H54 (cell line): Measurements from ENCODE around the gene LPP.

ENCODE experiments used
- DNase-seq: peaks from one replicate; pipeline ENCODE4 v3.0.0; 2011; ENCODE audit warnings: low spot score, mixed read lengths; ENCODE audit not compliant: insufficient read length
- FAIRE-seq: peaks from 3 replicates; lab custom pipeline; 2011; peaks lifted over from hg19 to GRCh38; lab: Jason Lieb, UNC
- POLR2A ChIP-seq: IDR thresholded peaks from 2 replicates; pipeline ENCODE4 v1.6.1; 2011; ENCODE audit warnings: low read depth, mild to moderate bottlenecking, low read length

Gene LPP

DNA sequence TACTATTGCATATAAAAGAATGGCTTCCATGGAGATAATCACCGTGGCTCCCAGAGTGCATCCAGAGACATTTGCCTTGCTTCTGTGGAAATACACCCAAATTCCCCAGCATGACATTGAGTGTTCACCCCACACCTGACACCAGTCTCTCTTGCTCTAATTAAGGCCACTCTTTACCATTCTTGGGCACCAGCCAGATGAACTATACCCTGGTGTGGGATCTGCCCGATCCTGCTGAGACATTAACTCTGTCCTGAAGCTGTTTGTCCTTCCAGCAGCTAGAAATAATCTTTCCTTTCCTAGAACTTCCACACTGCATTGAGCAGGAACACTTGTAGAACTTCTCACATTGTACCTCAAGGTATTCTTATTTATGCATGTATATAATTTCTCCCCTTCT is 105.2 kb downstream of the LPP start:
- no peak for FAIRE-seq
- DNase-seq: no peak
- TF ChIP-seq POLR2A: no peak

DNA sequence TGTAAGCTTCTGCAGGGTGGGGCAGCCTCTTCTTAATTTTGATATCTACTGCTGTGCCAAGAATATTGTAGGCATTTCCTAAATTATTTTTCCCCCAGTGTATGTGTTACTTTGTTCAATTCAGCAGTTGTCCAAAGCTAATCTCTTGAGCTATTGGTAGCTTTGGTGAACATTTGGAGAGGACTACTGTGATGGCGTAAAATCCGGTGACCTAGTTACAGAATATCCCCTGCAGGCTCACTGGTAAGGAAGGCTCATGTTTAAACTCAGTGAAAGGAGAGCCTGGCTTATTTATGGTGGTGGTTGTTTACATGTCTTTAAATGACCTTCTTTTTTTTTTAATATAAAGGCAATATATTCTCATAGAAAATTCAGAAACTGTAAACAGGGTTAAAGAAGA is 105.6 kb downstream of the LPP start:
- DNase-seq: no peak
- no peak for TF ChIP-seq POLR2A
- no peak for FAIRE-seq

DNA sequence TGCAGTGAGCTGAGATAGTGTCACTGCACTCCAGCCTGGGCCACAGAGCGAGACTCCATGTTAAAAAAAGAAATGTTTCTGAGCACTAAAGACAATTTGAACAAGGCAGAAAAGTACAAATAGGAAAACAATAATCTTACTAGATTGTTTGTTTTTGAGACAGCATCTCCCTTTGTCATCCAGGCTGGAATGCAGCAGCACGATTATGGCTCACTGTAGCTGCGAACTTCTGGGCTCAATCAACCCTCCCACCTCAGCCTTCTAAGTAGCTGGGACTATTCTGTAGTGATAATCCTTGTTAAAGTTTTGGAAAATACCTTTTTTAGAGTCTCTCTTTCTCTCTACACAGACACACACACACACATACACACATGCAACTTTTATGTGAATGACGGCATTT is 107.1 kb downstream of the LPP start:
- DNase-seq (no peak), FAIRE-seq (no peak)
- TF ChIP-seq POLR2A: no peak

- no peak for FAIRE-seq
- no peak for TF ChIP-seq POLR2A
- DNase-seq: no peak
Measured at GRCh38 chr3:188262488-188262887, 108.5 kb downstream of the LPP start.

DNA sequence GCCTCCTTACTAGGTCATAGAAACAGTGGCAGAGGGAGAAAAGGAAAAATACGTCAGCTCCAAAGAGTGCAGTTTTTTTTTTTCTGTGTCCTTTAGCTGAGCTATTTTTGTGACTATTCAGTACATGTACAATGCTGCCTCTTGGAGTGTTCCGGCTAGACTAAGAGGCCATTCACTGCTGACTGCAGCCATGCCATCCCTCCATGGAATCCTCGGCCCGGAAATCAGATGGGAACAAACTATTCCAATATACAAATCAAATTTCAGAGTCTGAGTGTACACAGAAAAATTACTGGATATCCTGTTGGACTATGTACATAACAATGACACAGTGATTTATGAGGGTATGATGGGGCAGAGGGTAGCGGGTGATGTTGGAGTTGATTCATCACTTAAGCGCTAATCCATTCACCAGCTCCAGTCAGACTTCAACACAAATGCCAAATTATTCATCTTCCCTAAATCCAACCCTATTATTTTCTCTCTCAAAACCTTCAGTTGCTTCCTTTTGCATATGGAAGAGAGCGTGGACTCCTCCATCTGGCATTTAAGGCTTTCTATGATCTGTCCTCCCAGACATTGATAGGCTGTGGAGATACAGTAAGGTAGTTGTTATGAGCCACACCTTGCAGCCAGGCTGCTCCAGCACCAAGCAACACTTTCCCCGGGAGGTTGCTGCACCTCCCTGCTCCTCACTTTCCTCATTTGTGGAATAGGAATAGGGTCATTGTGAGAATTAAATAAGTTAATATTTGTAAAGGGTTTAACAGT is 109.1 kb downstream of the LPP start:
- no peak for TF ChIP-seq POLR2A
- DNase-seq (no peak), FAIRE-seq (peak; percentile 93)

- no peak for TF ChIP-seq POLR2A
- no peak for FAIRE-seq
- no peak for DNase-seq
Measured at GRCh38 chr3:188264226-188265207, 110.6 kb downstream of the LPP start.

DNA sequence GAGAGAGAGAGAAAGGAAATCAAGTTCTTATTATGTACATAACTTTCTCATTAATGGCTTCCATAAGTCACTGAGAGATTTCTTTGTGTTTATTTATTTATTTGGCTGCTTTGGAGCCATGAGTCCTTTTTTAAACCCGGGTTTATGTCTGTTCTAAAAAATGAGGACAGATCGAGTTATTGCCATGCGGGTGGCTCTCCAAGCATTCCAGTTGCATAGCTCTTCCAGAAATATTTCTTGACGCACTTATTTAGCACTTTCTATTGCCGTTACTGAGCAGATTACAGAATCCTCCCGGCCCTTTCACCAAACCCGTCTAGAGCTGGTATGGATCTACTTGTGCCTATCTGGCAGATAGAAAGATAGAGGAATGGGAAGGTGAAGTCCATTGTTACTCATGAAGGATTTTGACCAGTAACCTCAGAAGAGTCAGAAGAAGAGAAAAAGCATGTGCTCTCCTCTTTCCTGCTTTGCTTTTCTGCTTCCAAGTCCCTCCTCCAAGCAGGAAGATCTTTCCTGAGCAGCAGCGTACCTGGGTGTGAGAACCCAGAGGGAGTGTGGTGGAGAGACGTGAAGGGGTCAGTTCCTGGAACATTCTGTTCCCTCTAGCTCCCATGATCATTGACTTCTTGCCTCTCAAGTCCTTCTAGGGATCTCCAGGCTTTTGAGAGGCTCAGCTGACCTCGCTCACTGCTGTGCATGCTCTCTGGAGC is 112.8 kb downstream of the LPP start:
- DNase-seq (no peak), FAIRE-seq (no peak)
- no peak for TF ChIP-seq POLR2A

DNA sequence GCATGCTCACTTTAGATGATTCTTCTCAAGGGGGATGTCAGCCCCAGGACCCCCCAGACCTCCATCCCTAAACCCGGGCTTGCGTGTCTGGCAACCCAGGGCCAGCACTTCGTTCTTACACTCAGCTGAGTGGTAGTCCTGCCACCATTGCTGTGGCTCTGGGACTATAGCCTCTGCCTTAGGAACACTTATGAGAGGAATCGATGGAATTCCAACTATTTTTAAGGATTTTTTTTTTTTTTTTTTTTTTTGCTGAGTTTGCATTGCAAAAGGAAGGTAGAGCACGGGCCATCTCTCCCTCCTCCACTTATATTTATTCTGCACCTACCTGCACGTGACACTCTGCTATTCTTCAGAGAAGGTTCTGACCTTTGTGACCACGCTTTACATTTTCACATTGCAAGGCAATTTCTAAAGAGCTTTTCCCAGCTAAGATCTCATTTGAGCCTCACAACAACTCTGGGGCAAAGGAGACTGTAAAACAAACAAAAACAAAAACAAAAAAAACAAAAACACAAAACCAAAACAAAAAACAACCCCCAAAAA is 113.9 kb downstream of the LPP start:
- no peak for TF ChIP-seq POLR2A
- no peak for DNase-seq
- no peak for FAIRE-seq

GRCh38 chr3:188268336-188268735 is 114.4 kb downstream of the LPP start:
- FAIRE-seq (no peak), DNase-seq (no peak)
- TF ChIP-seq POLR2A: no peak

DNA sequence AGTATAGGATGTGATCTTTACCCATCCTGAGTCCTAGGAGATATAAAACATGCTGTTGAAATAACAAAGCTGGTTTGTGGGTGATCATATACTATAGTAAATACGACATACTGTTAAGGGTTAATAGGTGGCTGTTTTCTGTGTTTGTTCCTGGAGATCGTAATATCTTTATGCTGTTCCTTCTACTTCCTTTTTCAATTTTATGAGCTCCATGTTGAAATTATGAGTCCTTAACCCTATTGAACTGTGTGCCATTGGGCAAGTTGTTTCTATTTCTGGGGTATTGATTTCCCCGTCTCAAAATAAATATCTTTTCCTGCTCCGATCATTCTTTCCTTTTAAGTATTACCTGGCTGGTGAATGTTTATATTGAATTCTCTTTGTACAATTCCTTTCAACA is 115.1 kb downstream of the LPP start:
- TF ChIP-seq POLR2A: no peak
- FAIRE-seq (no peak), DNase-seq (no peak)

DNA sequence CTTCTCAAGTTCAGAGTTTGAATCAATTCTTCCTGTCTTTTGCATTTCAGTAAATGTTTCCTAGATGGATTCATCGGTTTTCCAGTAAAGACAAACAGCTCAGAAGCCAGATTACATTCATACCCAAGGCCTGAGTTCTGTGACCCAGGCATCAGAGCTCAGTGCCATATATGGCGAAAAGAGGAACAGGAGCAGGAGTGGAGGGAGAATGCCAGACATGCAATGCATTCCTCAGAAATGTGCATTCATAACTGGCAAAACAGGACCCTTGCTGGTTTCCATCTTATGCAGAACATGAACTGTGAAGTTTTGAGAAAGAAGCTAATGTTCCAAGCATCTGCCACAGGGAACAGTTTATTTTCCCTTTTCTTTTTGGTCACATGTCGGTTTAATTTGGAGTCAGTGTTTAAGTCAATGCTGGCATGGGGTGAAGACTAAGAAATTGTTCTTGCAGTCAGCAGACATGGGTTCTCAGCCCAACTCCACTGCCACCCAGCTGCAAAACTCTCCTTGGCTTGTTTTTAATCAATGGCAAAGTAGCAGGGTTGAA is 116.5 kb downstream of the LPP start:
- FAIRE-seq (peak; percentile 92), DNase-seq (no peak)
- no peak for TF ChIP-seq POLR2A

- FAIRE-seq: no peak
- TF ChIP-seq POLR2A: no peak
- no peak for DNase-seq
Measured at GRCh38 chr3:188271226-188271914, 117.4 kb downstream of the LPP start.
